ENCODE data around the gene C1RL. TPM values are rescaled to one million over a fixed set of nuclear protein-coding genes. Genes with fewer than 3 reads are reported as not detected.

Gene C1RL
- total RNA-seq, 1 experiment from 2014 or later = 72.9 TPM

GRCh38 chr12:7116196-7116595 is 7.2 kb upstream of the C1RL start:
- no peak overlapping the region for H2AFZ ChIP-seq
- H4K20me1 ChIP-seq (ENCODE audit: insufficient read depth) = peaks cover 4% of the 10 kb centered on the region; the same call in 1 of the 2 replicates
- BruUV-seq (replicated peaks) = no TSS peak
- no peak for DNase-seq
- H3K79me2 ChIP-seq (ENCODE audit: low read depth) = no peaks in the 10 kb centered on the region
- intact Hi-C loops (cut with micrococcal nuclease; ENCODE audit: unreplicated experiment) = no loop called here
- H3K4me3 ChIP-seq = no peak overlapping the region
- no peaks in the 10 kb centered on the region for H3K4me1 ChIP-seq (replicated peaks; ENCODE audit: insufficient read depth)
- H3K27ac ChIP-seq = no peak overlapping the region
- H3K9me2 ChIP-seq (ENCODE audit: insufficient read depth) = no peaks in the 10 kb centered on the region
- no peaks in the 10 kb centered on the region for H3K27me3 ChIP-seq (ENCODE audit: insufficient read depth, low read depth)
- TF ChIP-seq, protein P1, sequence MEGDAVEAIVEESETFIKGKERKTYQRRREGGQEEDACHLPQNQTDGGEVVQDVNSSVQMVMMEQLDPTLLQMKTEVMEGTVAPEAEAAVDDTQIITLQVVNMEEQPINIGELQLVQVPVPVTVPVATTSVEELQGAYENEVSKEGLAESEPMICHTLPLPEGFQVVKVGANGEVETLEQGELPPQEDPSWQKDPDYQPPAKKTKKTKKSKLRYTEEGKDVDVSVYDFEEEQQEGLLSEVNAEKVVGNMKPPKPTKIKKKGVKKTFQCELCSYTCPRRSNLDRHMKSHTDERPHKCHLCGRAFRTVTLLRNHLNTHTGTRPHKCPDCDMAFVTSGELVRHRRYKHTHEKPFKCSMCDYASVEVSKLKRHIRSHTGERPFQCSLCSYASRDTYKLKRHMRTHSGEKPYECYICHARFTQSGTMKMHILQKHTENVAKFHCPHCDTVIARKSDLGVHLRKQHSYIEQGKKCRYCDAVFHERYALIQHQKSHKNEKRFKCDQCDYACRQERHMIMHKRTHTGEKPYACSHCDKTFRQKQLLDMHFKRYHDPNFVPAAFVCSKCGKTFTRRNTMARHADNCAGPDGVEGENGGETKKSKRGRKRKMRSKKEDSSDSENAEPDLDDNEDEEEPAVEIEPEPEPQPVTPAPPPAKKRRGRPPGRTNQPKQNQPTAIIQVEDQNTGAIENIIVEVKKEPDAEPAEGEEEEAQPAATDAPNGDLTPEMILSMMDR (conservative IDR thresholded peaks at IDR 0.05) = no peak
- no peak for TF ChIP-seq EZH2 (IDR thresholded peaks at IDR 0.05; ENCODE audit: low read depth)
- H3F3A ChIP-seq (ENCODE audit: insufficient read depth, low read depth) = peaks cover 7% of the 10 kb centered on the region; the same call in 1 of the 2 replicates
- H3K4me2 ChIP-seq = no peak overlapping the region
- peaks cover 7% of the 10 kb centered on the region for H3K36me3 ChIP-seq (ENCODE audit: low read depth)
- POLR2A ChIA-PET (ENCODE audit: unreplicated experiment) = interaction anchor here (0.7 kb wide), 1 partner anchor 191 kb away, joined by 5 read pairs; no protein-coding TSS in a partner anchor
- H3K9me3 ChIP-seq (ENCODE audit: insufficient read depth, low read depth) = no peaks in the 10 kb centered on the region
- CTCF ChIA-PET = no interaction called here

DNA sequence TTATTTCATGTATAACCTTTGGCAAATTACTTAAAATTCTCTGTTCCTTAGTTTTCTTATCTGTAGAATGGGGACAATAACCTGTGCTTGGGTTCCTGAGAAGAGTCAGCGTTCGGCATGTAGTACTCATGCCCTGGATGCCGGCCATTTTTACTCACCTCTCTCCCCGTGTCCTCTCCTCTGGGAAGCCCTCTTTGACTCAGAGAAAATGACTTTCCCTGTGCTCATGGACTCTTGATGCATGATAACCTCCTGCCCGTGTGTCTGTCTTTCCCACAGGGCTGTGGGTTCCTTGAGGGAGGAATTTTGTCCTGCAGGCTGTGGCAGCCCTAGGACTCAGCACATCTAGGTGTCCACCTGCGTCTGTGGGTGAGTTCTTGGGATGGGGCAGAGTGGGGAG is 5.8 kb upstream of the C1RL start:
- peaks cover 7% of the 10 kb centered on the region; the same call in 1 of the 2 replicates for H3F3A ChIP-seq (ENCODE audit: insufficient read depth, low read depth)
- DNase-seq = no peak
- H3K36me3 ChIP-seq (ENCODE audit: low read depth) = peaks cover 7% of the 10 kb centered on the region
- no peaks in the 10 kb centered on the region for H3K4me1 ChIP-seq (replicated peaks; ENCODE audit: insufficient read depth)
- POLR2A ChIA-PET (ENCODE audit: unreplicated experiment) = no interaction called here
- BruUV-seq (replicated peaks) = no TSS peak
- no peak overlapping the region for H2AFZ ChIP-seq
- H3K27ac ChIP-seq = no peak overlapping the region
- TF ChIP-seq, protein P1 (conservative IDR thresholded peaks at IDR 0.05) = no peak
- TF ChIP-seq EZH2 (IDR thresholded peaks at IDR 0.05; ENCODE audit: low read depth) = no peak
- no peak overlapping the region for H3K4me3 ChIP-seq
- H3K79me2 ChIP-seq (ENCODE audit: low read depth) = 0 out of 2 replicates have a peak, but pooled peaks cover 4% of the 10 kb centered on the region
- no peaks in the 10 kb centered on the region for H3K9me3 ChIP-seq (ENCODE audit: insufficient read depth, low read depth)
- CTCF ChIA-PET = no interaction called here
- intact Hi-C loops (cut with micrococcal nuclease; ENCODE audit: unreplicated experiment) = no loop called here
- no peaks in the 10 kb centered on the region for H3K9me2 ChIP-seq (ENCODE audit: insufficient read depth)
- no peaks in the 10 kb centered on the region for H3K27me3 ChIP-seq (ENCODE audit: insufficient read depth, low read depth)
- no peak overlapping the region for H3K4me2 ChIP-seq
- peaks cover 4% of the 10 kb centered on the region; the same call in 1 of the 2 replicates for H4K20me1 ChIP-seq (ENCODE audit: insufficient read depth)

- ChIA-PET CTCF (interaction anchor here (1.2 to 2.0 kb wide), 3 partner anchors 145 to 241 kb away, joined by 3 to 6 read pairs (median 5); partner anchors contain the start of gene SPSB2), POLR2A (ENCODE audit: unreplicated experiment) (no interaction called here)
- Histone ChIP-seq H3K4me2 (no peak overlapping the region), H3K27ac (no peak overlapping the region), H3K9me3 (ENCODE audit: insufficient read depth, low read depth) (no peaks in the 10 kb centered on the region), H3K4me1 (replicated peaks; ENCODE audit: insufficient read depth) (peaks cover 6% of the 10 kb centered on the region), H3K79me2 (ENCODE audit: low read depth) (peaks cover 10% of the 10 kb centered on the region; the same call in 1 of the 2 replicates), H2AFZ (no peak overlapping the region), H3K9me2 (ENCODE audit: insufficient read depth) (no peaks in the 10 kb centered on the region), H4K20me1 (ENCODE audit: insufficient read depth) (peaks cover 8% of the 10 kb centered on the region; the same call in 1 of the 2 replicates), H3K27me3 (ENCODE audit: insufficient read depth, low read depth) (no peaks in the 10 kb centered on the region), H3F3A (ENCODE audit: insufficient read depth, low read depth) (peaks cover 7% of the 10 kb centered on the region; the same call in 1 of the 2 replicates), H3K4me3 (no peak overlapping the region), H3K36me3 (ENCODE audit: low read depth) (peaks cover 7% of the 10 kb centered on the region)
- intact Hi-C loops (cut with micrococcal nuclease; ENCODE audit: unreplicated experiment) = no loop called here
- TF ChIP-seq, protein P1 (conservative IDR thresholded peaks at IDR 0.05) = no peak
- BruUV-seq (replicated peaks) = no TSS peak
- DNase-seq = no peak
These were observed 5.0 kb upstream of the C1RL start for GRCh38 chr12:7114008-7114407.

Data from PC-9 (cell line).